Measurements from ENCODE around the gene SEPHS1.

SEPHS1 gene

DNA sequence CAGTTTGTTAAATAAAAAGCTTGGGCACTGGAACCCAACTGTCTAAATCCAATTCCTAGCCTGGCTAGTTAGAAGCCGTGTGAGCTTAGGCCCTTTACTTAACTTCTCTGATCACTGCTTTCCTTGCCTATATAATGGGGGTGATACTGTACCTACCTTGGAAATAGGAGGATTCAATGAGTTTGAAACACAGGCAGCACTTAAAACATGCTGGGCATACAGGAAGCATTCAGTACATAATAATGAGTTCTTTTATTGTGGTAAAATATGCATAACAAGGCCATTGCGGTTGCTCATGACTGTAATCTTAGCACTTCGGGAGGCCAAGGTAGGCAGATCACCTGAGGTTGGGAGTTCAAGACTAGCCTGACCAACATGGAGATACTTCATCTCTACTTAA lies 47.4 kb upstream of the SEPHS1 start:
- Histone ChIP-seq H3K9me2 (replicated peaks; ENCODE audit: insufficient read depth, low read length) (no peaks in the 10 kb centered on the region), H4K20me1 (ENCODE audit: insufficient read depth, low read length) (no peaks in the 10 kb centered on the region), H3K27me3 (replicated peaks; ENCODE audit: insufficient read depth, low read length) (no peaks in the 10 kb centered on the region; the same call in 1 of the 2 replicates), H3K9ac (ENCODE audit: low read length) (no peak overlapping the region), H3K4me1 (ENCODE audit: low read length) (no peaks in the 10 kb centered on the region), H3K36me3 (replicated peaks; ENCODE audit: insufficient read depth, low read length) (no peaks in the 10 kb centered on the region), H3K9me3 (replicated peaks; ENCODE audit: insufficient read depth, low read length) (no peaks in the 10 kb centered on the region), H3K79me2 (ENCODE audit: low read length) (no peaks in the 10 kb centered on the region), H3K27ac (ENCODE audit: low read length) (no peak overlapping the region), H2AFZ (ENCODE audit: low read length) (no peak overlapping the region), H3F3A (ENCODE audit: insufficient read depth, low read length) (no peaks in the 10 kb centered on the region), H3K4me3 (ENCODE audit: low read length) (no peak overlapping the region), H3K4me2 (ENCODE audit: low read depth, low read length) (no peak overlapping the region)
- DNase-seq, result no peak
- no peak for TF ChIP-seq EZH2phosphoT487 (IDR thresholded peaks at IDR 0.05; ENCODE audit: low read length)
- no peak for TF ChIP-seq EZH2 (optimal IDR thresholded peaks at IDR 0.05; ENCODE audit: low read depth, low read length)
- TF ChIP-seq, protein P1, sequence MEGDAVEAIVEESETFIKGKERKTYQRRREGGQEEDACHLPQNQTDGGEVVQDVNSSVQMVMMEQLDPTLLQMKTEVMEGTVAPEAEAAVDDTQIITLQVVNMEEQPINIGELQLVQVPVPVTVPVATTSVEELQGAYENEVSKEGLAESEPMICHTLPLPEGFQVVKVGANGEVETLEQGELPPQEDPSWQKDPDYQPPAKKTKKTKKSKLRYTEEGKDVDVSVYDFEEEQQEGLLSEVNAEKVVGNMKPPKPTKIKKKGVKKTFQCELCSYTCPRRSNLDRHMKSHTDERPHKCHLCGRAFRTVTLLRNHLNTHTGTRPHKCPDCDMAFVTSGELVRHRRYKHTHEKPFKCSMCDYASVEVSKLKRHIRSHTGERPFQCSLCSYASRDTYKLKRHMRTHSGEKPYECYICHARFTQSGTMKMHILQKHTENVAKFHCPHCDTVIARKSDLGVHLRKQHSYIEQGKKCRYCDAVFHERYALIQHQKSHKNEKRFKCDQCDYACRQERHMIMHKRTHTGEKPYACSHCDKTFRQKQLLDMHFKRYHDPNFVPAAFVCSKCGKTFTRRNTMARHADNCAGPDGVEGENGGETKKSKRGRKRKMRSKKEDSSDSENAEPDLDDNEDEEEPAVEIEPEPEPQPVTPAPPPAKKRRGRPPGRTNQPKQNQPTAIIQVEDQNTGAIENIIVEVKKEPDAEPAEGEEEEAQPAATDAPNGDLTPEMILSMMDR (IDR thresholded peaks at IDR 0.05; ENCODE audit: low read length), result no peak

DNA sequence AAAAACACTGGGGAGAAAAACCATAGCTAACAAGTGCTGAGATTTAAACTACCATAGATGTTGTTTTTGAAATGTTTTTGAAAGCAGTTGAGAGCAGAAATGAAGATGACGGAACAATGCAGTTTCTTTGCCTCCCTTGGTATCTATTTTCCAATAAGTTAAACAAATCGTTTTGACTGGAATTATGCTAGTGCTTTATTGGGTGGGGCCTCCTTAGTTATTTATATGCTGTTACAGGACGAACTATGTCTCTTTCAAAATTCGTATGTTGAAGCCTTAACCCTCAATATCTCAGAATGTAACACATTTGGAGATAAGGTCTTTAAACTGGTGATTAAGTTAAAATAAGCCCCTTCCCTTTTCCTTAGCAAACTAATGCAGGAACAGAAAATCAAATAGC lies 45.5 kb upstream of the SEPHS1 start:
- Histone ChIP-seq H2AFZ (ENCODE audit: low read length) (no peak overlapping the region), H3K36me3 (replicated peaks; ENCODE audit: insufficient read depth, low read length) (no peaks in the 10 kb centered on the region), H3K9ac (ENCODE audit: low read length) (no peak overlapping the region), H3K4me3 (ENCODE audit: low read length) (no peak overlapping the region), H3K27ac (ENCODE audit: low read length) (no peak overlapping the region), H4K20me1 (ENCODE audit: insufficient read depth, low read length) (no peaks in the 10 kb centered on the region), H3K4me1 (ENCODE audit: low read length) (no peaks in the 10 kb centered on the region), H3K27me3 (replicated peaks; ENCODE audit: insufficient read depth, low read length) (no peaks in the 10 kb centered on the region), H3K9me2 (replicated peaks; ENCODE audit: insufficient read depth, low read length) (no peaks in the 10 kb centered on the region), H3F3A (ENCODE audit: insufficient read depth, low read length) (no peaks in the 10 kb centered on the region), H3K4me2 (ENCODE audit: low read depth, low read length) (no peak overlapping the region), H3K79me2 (ENCODE audit: low read length) (no peaks in the 10 kb centered on the region), H3K9me3 (replicated peaks; ENCODE audit: insufficient read depth, low read length) (no peaks in the 10 kb centered on the region)
- TF ChIP-seq EZH2phosphoT487 (IDR thresholded peaks at IDR 0.05; ENCODE audit: low read length) (no peak), EZH2 (optimal IDR thresholded peaks at IDR 0.05; ENCODE audit: low read depth, low read length) (no peak)
- TF ChIP-seq, protein P1 (IDR thresholded peaks at IDR 0.05; ENCODE audit: low read length), result no peak
- no peak for DNase-seq

DNA sequence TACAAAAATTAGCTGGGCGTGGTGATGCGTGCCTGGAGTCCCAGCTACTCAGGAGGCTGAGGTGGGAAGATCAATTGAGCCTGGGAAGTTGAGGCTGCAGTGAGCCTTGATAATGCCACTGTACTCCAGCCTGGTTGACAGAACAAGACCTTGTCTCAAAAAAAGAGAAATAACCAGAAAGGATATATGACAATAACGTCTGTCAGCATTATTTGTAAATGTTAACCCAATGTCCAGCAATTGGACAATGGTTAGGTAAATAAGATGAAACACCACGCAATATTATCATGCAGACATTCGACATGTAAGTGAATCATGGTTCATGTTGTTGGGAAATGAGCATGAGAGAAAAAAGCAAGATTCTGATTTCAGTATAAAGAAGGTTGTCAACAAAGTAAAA lies 44.6 kb upstream of the SEPHS1 start:
- Histone ChIP-seq H3K4me2 (ENCODE audit: low read depth, low read length) (no peak overlapping the region), H3F3A (ENCODE audit: insufficient read depth, low read length) (no peaks in the 10 kb centered on the region), H3K4me3 (ENCODE audit: low read length) (no peak overlapping the region), H3K79me2 (ENCODE audit: low read length) (no peaks in the 10 kb centered on the region), H4K20me1 (ENCODE audit: insufficient read depth, low read length) (no peaks in the 10 kb centered on the region), H2AFZ (ENCODE audit: low read length) (no peak overlapping the region), H3K9me3 (replicated peaks; ENCODE audit: insufficient read depth, low read length) (no peaks in the 10 kb centered on the region), H3K9me2 (replicated peaks; ENCODE audit: insufficient read depth, low read length) (no peaks in the 10 kb centered on the region), H3K9ac (ENCODE audit: low read length) (no peak overlapping the region), H3K4me1 (ENCODE audit: low read length) (no peaks in the 10 kb centered on the region), H3K36me3 (replicated peaks; ENCODE audit: insufficient read depth, low read length) (no peaks in the 10 kb centered on the region), H3K27me3 (replicated peaks; ENCODE audit: insufficient read depth, low read length) (no peaks in the 10 kb centered on the region), H3K27ac (ENCODE audit: low read length) (no peak overlapping the region)
- TF ChIP-seq EZH2phosphoT487 (IDR thresholded peaks at IDR 0.05; ENCODE audit: low read length) (no peak), EZH2 (optimal IDR thresholded peaks at IDR 0.05; ENCODE audit: low read depth, low read length) (no peak)
- TF ChIP-seq, protein P1 (IDR thresholded peaks at IDR 0.05; ENCODE audit: low read length), result no peak
- no peak for DNase-seq

Measured in MM.1S (cell line).